H9 (cell line): ENCODE measurements around the gene UPK1A. TPM values are rescaled to one million over a fixed set of nuclear protein-coding genes. Genes with fewer than 3 reads are reported as not detected.

ENCODE experiments used
- DNase-seq: peaks from one replicate; pipeline ENCODE4 v3.0.0-alpha.2; 2017
- H2AFZ ChIP-seq: one replicate; pipeline ENCODE4 v1.6.1; 2013; ENCODE audit warnings: mild to moderate bottlenecking, low read length, control low read depth, moderate library complexity
- H2AK5ac ChIP-seq: 2 replicates; pipeline ENCODE4 v1.6.1; 2013; ENCODE audit warnings: low read length, control low read depth, mixed read lengths; ENCODE audit not compliant: insufficient read length
- H2BK120ac ChIP-seq: one replicate; pipeline ENCODE4 v1.6.1; 2013; ENCODE audit warnings: low read depth, mild to moderate bottlenecking, low read length, control low read depth, inconsistent platforms; ENCODE audit not compliant: poor library complexity, severe bottlenecking
- H2BK12ac ChIP-seq: 2 replicates; pipeline ENCODE4 v1.6.1; 2013; ENCODE audit warnings: low read length, control low read depth, mixed read lengths, low read depth; ENCODE audit not compliant: insufficient read length
- H2BK15ac ChIP-seq: 2 replicates; pipeline ENCODE4 v1.6.1; 2013; ENCODE audit warnings: low read depth, low read length, control low read depth
- H2BK20ac ChIP-seq: one replicate; pipeline ENCODE4 v1.6.1; 2013; ENCODE audit warnings: low read depth, mild to moderate bottlenecking, low read length, control low read depth, inconsistent platforms; ENCODE audit not compliant: poor library complexity, severe bottlenecking
- H2BK5ac ChIP-seq: 2 replicates; pipeline ENCODE4 v1.6.1; 2013; ENCODE audit warnings: low read length, control low read depth, mixed read lengths; ENCODE audit not compliant: insufficient read length
- H3K14ac ChIP-seq: 2 replicates; pipeline ENCODE4 v1.6.1; 2013; ENCODE audit warnings: low read length, control low read depth; ENCODE audit not compliant: insufficient read depth
- H3K18ac ChIP-seq: 2 replicates; pipeline ENCODE4 v1.6.1; 2013; ENCODE audit warnings: low read depth, mild to moderate bottlenecking, mixed read lengths, low read length, control low read depth; ENCODE audit not compliant: insufficient read length
- H3K23ac ChIP-seq: 2 replicates; pipeline ENCODE4 v1.6.1; 2013; ENCODE audit warnings: low read length, control low read depth, mixed read lengths, low read depth; ENCODE audit not compliant: insufficient read length
- H3K23me2 ChIP-seq: 2 replicates; pipeline ENCODE4 v1.6.1; 2013; ENCODE audit warnings: low read depth, mild to moderate bottlenecking, mixed read lengths, low read length, control low read depth; ENCODE audit not compliant: insufficient read length, poor library complexity, severe bottlenecking
- H3K27ac ChIP-seq: 2 replicates; pipeline ENCODE4 v1.5.1; 2013; ENCODE audit warnings: low read length, control low read depth, mixed read lengths, low read depth; ENCODE audit not compliant: insufficient read length
- H3K27me3 ChIP-seq: 2 replicates; pipeline ENCODE4 v1.6.1; 2013; ENCODE audit warnings: low read length, control low read depth, inconsistent platforms; ENCODE audit not compliant: insufficient read depth
- H3K4ac ChIP-seq: 2 replicates; pipeline ENCODE4 v1.6.1; 2013; ENCODE audit warnings: low read depth, mild to moderate bottlenecking, control low read depth, inconsistent platforms, low read length, moderate library complexity
- H3K4me1 ChIP-seq: 2 replicates; pipeline ENCODE4 v1.6.1; 2013; ENCODE audit warnings: low read length, control low read depth, inconsistent platforms; ENCODE audit not compliant: insufficient read depth
- H3K4me2 ChIP-seq: 2 replicates; pipeline ENCODE4 v1.6.1; 2013; ENCODE audit warnings: low read length, control low read depth, mixed read lengths; ENCODE audit not compliant: insufficient read length, insufficient read depth
- H3K56ac ChIP-seq: 2 replicates; pipeline ENCODE4 v1.6.1; 2013; ENCODE audit warnings: low read depth, mild to moderate bottlenecking, mixed read lengths, low read length, control low read depth; ENCODE audit not compliant: insufficient read length
- H3K79me1 ChIP-seq: 2 replicates; pipeline ENCODE4 v1.6.1; 2013; ENCODE audit warnings: low read depth, mild to moderate bottlenecking, moderate library complexity, low read length, control low read depth, inconsistent platforms; ENCODE audit not compliant: insufficient read depth, poor library complexity, severe bottlenecking
- H3K79me2 ChIP-seq: 2 replicates; pipeline ENCODE4 v1.6.1; 2013; ENCODE audit warnings: low read length, control low read depth, inconsistent platforms; ENCODE audit not compliant: insufficient read depth
- H3K9ac ChIP-seq: 2 replicates; pipeline ENCODE4 v1.6.1; 2013; ENCODE audit warnings: low read length, control low read depth, mixed read lengths; ENCODE audit not compliant: insufficient read length; ENCODE audit errors: extremely low read depth
- H3K9me3 ChIP-seq: one replicate; pipeline ENCODE4 v1.6.1; 2013; ENCODE audit warnings: low read depth, low read length, inconsistent platforms; ENCODE audit not compliant: control insufficient read depth
- H3T11ph ChIP-seq: one replicate; pipeline ENCODE4 v1.6.1; 2013; ENCODE audit warnings: mild to moderate bottlenecking, low read length, control low read depth, inconsistent platforms
- H4K20me1 ChIP-seq: one replicate; pipeline ENCODE4 v1.6.1; 2013; ENCODE audit not compliant: control insufficient read depth, insufficient read length, insufficient read depth
- H4K5ac ChIP-seq: 2 replicates; pipeline ENCODE4 v1.6.1; 2013; ENCODE audit warnings: low read depth, mild to moderate bottlenecking, mixed read lengths, low read length, control low read depth; ENCODE audit not compliant: insufficient read length
- H4K8ac ChIP-seq: replicated peaks from 2 replicates; pipeline ENCODE4 v1.6.1; 2013; ENCODE audit warnings: low read length, control low read depth, mixed read lengths, low read depth; ENCODE audit not compliant: insufficient read length
- H4K91ac ChIP-seq: 2 replicates; pipeline ENCODE4 v1.6.1; 2013; ENCODE audit warnings: low read depth, mild to moderate bottlenecking, moderate library complexity, mixed read lengths, low read length, control low read depth; ENCODE audit not compliant: insufficient read length
- H3K27ac Mint-ChIP-seq, 3 experiments: 2 replicates in 2 of 3; 3 replicates in 1 of 3; pipeline ENCODE4 v1.8.0; 2020 to 2021; ENCODE audit warnings: mixed read lengths in 3 of 3, mild to moderate bottlenecking in 1 of 3, moderate library complexity in 1 of 3
- H3K27me3 Mint-ChIP-seq: 2 replicates; pipeline ENCODE4 v1.8.0; 2021; ENCODE audit warnings: low read depth, mild to moderate bottlenecking, moderate library complexity, mixed read lengths
- H3K36me3 Mint-ChIP-seq, 3 experiments: 2 replicates in 2 of 3; 3 replicates in 1 of 3; pipeline ENCODE4 v1.8.0; 2020 to 2021; ENCODE audit warnings: low read depth in 3 of 3, mixed read lengths in 3 of 3; ENCODE audit not compliant: insufficient read depth in 1 of 3
- H3K4me1 Mint-ChIP-seq, 2 experiments: 2 replicates each; pipeline ENCODE4 v1.8.0; 2020; ENCODE audit warnings: mixed read lengths in 2 of 2
- H3K4me3 Mint-ChIP-seq, 2 experiments: 2 replicates in 1 of 2; 3 replicates in 1 of 2; pipeline ENCODE4 v1.8.0; 2020 to 2021; ENCODE audit warnings: mild to moderate bottlenecking in 2 of 2, mixed read lengths in 2 of 2, moderate library complexity in 1 of 2
- H3K9me3 Mint-ChIP-seq, 2 experiments: 2 replicates in 1 of 2; 3 replicates in 1 of 2; pipeline ENCODE4 v1.8.0; 2020; ENCODE audit warnings: mild to moderate bottlenecking in 2 of 2, mixed read lengths in 2 of 2, moderate library complexity in 1 of 2
- WGBS: extraction: QIAGEN DNeasy Blood & Tissue Kit; methylation state at CpG from one replicate; pipeline ENCODE4 v1.1.7; 2013; ENCODE audit warnings: missing lambda C conversion rate, low lambda C conversion rate, mixed read lengths; ENCODE audit not compliant: insufficient read length; ENCODE audit errors: extremely low coverage; 5-methylcytosine and 5-hydroxymethylcytosine counted together
- total RNA-seq: library from RNA; stranded (reverse); gene quantifications from 2 replicates; pipeline ENCODE4 v1.2.1, GENCODE V29; 2021
- TF ChIP-seq, protein P1 (sequence below): fragments of 200-600 bp; sonication (generic); conservative IDR thresholded peaks from 3 replicates; pipeline ENCODE4 v1.8.0; 2021; ENCODE audit warnings: antibody characterized with exemption, mild to moderate bottlenecking

UPK1A gene
- total RNA-seq, 1 experiment from 2014 or later, result 4.3 TPM

- no CpG with 5 or more reads among the region's 15 CpGs for WGBS
- no peak overlapping the region for H3K27ac ChIP-seq
- no peak overlapping the region for H4K5ac ChIP-seq
- H2BK12ac ChIP-seq, result no peak overlapping the region
- H3K27me3 ChIP-seq, result no peaks in the 10 kb centered on the region
- TF ChIP-seq, protein P1, sequence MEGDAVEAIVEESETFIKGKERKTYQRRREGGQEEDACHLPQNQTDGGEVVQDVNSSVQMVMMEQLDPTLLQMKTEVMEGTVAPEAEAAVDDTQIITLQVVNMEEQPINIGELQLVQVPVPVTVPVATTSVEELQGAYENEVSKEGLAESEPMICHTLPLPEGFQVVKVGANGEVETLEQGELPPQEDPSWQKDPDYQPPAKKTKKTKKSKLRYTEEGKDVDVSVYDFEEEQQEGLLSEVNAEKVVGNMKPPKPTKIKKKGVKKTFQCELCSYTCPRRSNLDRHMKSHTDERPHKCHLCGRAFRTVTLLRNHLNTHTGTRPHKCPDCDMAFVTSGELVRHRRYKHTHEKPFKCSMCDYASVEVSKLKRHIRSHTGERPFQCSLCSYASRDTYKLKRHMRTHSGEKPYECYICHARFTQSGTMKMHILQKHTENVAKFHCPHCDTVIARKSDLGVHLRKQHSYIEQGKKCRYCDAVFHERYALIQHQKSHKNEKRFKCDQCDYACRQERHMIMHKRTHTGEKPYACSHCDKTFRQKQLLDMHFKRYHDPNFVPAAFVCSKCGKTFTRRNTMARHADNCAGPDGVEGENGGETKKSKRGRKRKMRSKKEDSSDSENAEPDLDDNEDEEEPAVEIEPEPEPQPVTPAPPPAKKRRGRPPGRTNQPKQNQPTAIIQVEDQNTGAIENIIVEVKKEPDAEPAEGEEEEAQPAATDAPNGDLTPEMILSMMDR, result no peak
- no peaks in the 10 kb centered on the region for H3K79me1 ChIP-seq
- H3T11ph ChIP-seq, result no peak overlapping the region
- H3K4ac ChIP-seq, result no peak overlapping the region
- peak overlapping the region; percentile 99 for H3K4me2 ChIP-seq
- H2BK15ac ChIP-seq, result no peak overlapping the region
- H3K18ac ChIP-seq, result no peak overlapping the region
- no peak overlapping the region for H2BK20ac ChIP-seq
- no peak overlapping the region for H2BK120ac ChIP-seq
- no peaks in the 10 kb centered on the region for H3K9me3 ChIP-seq
- Mint-ChIP-seq H3K4me1 (peaks cover 5 to 8% of the 10 kb centered on the region in 2 experiments), H3K27ac (peak overlapping the region in 2 of 3 experiments; percentile 20 to 98; a peak in 4 of 7 replicates), H3K9me3 (no peaks in the 10 kb centered on the region), H3K4me3 (peak overlapping the region; percentile 96), H3K36me3 (peaks cover 21 to 39% (median 36%) of the 10 kb centered on the region in 3 experiments), H3K27me3 (peaks cover 2% of the 10 kb centered on the region; the same call in 1 of the 2 replicates)
- H2AK5ac ChIP-seq, result no peak overlapping the region
- H3K14ac ChIP-seq, result no peak overlapping the region
- H3K79me2 ChIP-seq, result no peaks in the 10 kb centered on the region; the same call in 1 of the 2 replicates
- no peak overlapping the region for H3K56ac ChIP-seq
- no peak overlapping the region for H4K8ac ChIP-seq
- peaks cover 3% of the 10 kb centered on the region for H3K23me2 ChIP-seq
- H4K91ac ChIP-seq, result no peak overlapping the region
- H3K4me1 ChIP-seq, result peaks cover 2% of the 10 kb centered on the region; the same call in 1 of the 2 replicates
- H2AFZ ChIP-seq, result no peak overlapping the region
- no peak overlapping the region for H2BK5ac ChIP-seq
- no peak for DNase-seq
- H3K23ac ChIP-seq, result no peak overlapping the region
- H4K20me1 ChIP-seq, result no peaks in the 10 kb centered on the region
- peak overlapping the region; percentile 77 for H3K9ac ChIP-seq
These were observed 37.0 kb upstream of the UPK1A start for GRCh38 chr19:35629332-35629633.
